Cardiac muscle cell (in vitro differentiated cells and primary cell): Measurements from ENCODE around the gene SLC25A53. TPM values are rescaled to one million over a fixed set of nuclear protein-coding genes. Genes with fewer than 3 reads are reported as not detected.

Experiments used
- DNase-seq, 2 donors: peaks; one replicate each; pipeline versions ENCODE4 v3.0.0 to v3.0.0-alpha.2; 2010 to 2017; ENCODE audit warnings: low read depth in 1 of 2, low spot score in 1 of 2
- H3K27ac ChIP-seq: fragments of 200-600 bp; sonication (generic); 2 replicates; pipeline ENCODE4 v1.5.1; 2016
- H3K27me3 ChIP-seq: fragments of 200-600 bp; sonication (generic); 2 replicates; pipeline ENCODE4 v1.6.0; 2016; ENCODE audit warnings: control low read depth
- H3K36me3 ChIP-seq: fragments of 200-600 bp; sonication (generic); 2 replicates; pipeline ENCODE4 v1.5.1; 2016; ENCODE audit warnings: control low read depth
- H3K4me1 ChIP-seq: fragments of 200-600 bp; sonication (generic); 2 replicates; pipeline ENCODE4 v1.8.1; 2017; ENCODE audit warnings: low read depth, mild to moderate bottlenecking, mixed run types
- H3K4me3 ChIP-seq: fragments of 200-600 bp; sonication (generic); 2 replicates; pipeline ENCODE4 v1.5.1; 2016; ENCODE audit warnings: mild to moderate bottlenecking
- H3K9me3 ChIP-seq: fragments of 200-600 bp; sonication (generic); 2 replicates; pipeline ENCODE4 v1.5.1; 2017; ENCODE audit warnings: low read depth, mild to moderate bottlenecking, control low read depth
- CTCF ChIP-seq: IDR thresholded peaks from 2 replicates; pipeline ENCODE4 v1.5.1; 2012; ENCODE audit warnings: low read depth, mild to moderate bottlenecking, low read length
- polyA plus RNA-seq: library from polyadenylated mRNA; unstranded; fragments of >200 nt; fragmentation: Nextera tagmentation; extraction: Ambion mirVana; gene quantifications from 2 replicates; pipeline ENCODE4 v1.2.1, GENCODE V29; 2016
- total RNA-seq: library from RNA; depleted of rRNA; stranded (reverse); fragments of >200 nt; gene quantifications from 2 replicates; pipeline ENCODE4 v1.2.3, GENCODE V29; 2016

Gene SLC25A53
- total and polyA plus RNA-seq, 2 experiments from 2014 or later = 5.1 to 15.2 TPM

- no peak for DNase-seq
- no peaks in the 10 kb centered on the region for H3K36me3 ChIP-seq
- no peaks in the 10 kb centered on the region for H3K9me3 ChIP-seq
- H3K4me3 ChIP-seq = no peak overlapping the region
- no peak for TF ChIP-seq CTCF
- H3K27me3 ChIP-seq = no peaks in the 10 kb centered on the region
- H3K27ac ChIP-seq = no peak overlapping the region
- no peaks in the 10 kb centered on the region for H3K4me1 ChIP-seq
Measured at GRCh38 chrX:104137496-104137895, 19.3 kb downstream of the SLC25A53 start.

GRCh38 chrX:104136241-104137019 is 20.4 kb downstream of the SLC25A53 start:
- peak; percentile 92 to 94 for DNase-seq
- Histone ChIP-seq H3K27me3 (no peaks in the 10 kb centered on the region), H3K27ac (no peak overlapping the region), H3K4me1 (no peaks in the 10 kb centered on the region), H3K4me3 (peak overlapping the region; percentile 28), H3K36me3 (no peaks in the 10 kb centered on the region), H3K9me3 (no peaks in the 10 kb centered on the region)
- TF ChIP-seq CTCF = peak; percentile 56

- DNase-seq = no peak
- Histone ChIP-seq H3K27ac (no peak overlapping the region), H3K27me3 (no peaks in the 10 kb centered on the region), H3K4me1 (no peaks in the 10 kb centered on the region), H3K4me3 (no peak overlapping the region), H3K9me3 (no peaks in the 10 kb centered on the region), H3K36me3 (no peaks in the 10 kb centered on the region)
- TF ChIP-seq CTCF = no peak
Measured at GRCh38 chrX:104135677-104136076, 21.1 kb downstream of the SLC25A53 start.

- Histone ChIP-seq H3K27ac (no peak overlapping the region), H3K4me3 (no peak overlapping the region), H3K9me3 (no peaks in the 10 kb centered on the region), H3K27me3 (no peaks in the 10 kb centered on the region), H3K36me3 (no peaks in the 10 kb centered on the region), H3K4me1 (no peaks in the 10 kb centered on the region)
- no peak for DNase-seq
- TF ChIP-seq CTCF = no peak
Measured at GRCh38 chrX:104134583-104135261, 22.1 kb downstream of the SLC25A53 start.

GRCh38 chrX:104130808-104131207 is 26.0 kb downstream of the SLC25A53 start:
- Histone ChIP-seq H3K27me3 (no peaks in the 10 kb centered on the region), H3K4me3 (no peak overlapping the region), H3K36me3 (no peaks in the 10 kb centered on the region), H3K4me1 (no peaks in the 10 kb centered on the region), H3K27ac (no peak overlapping the region), H3K9me3 (no peaks in the 10 kb centered on the region)
- DNase-seq = no peak
- no peak for TF ChIP-seq CTCF
